Gastrocnemius medialis (tissue), 4 donors: ENCODE results near the gene TPM3.

Experiments
- POLR2A ChIP-seq, 2 donors: fragments of 450-650 bp; IDR thresholded peaks; one replicate each; pipeline ENCODE4 v1.6.1; 2017; ENCODE audit warnings: antibody characterized with exemption in 2 of 2, mild to moderate bottlenecking in 2 of 2, moderate library complexity in 2 of 2
- TF ChIP-seq, protein P1 (sequence below), 5 experiments: fragments of 450-650 bp in 3 of 5; fragments of 200-600 bp in 2 of 5; sonication (generic) in 2 of 5; IDR thresholded peaks in 4 of 5; conservative IDR thresholded peaks in 1 of 5; 1 replicate in 4 of 5; 2 replicates in 1 of 5; pipeline ENCODE4 v1.5.1; 2016 to 2019; ENCODE audit warnings: antibody characterized with exemption in 5 of 5, mild to moderate bottlenecking in 3 of 5, moderate library complexity in 3 of 5

DNA sequence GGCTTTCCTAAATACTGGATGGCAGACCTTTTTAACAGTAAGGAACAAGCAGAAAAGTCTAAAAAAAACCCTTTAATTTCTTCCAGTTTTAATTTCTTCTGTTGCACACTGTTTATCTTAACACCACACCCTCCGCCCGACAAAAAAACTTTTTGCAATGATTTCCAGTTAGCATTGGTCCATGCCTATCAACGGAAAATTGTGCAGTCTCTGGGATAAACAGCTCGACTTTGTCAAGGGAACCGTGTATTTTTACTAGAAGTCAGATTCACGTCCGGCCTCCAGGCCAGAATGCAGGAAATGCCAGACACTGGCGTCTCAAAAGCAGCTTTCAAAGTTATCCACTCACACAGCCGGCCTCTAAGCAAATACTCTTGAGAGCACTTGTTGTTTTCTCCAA is 36.6 kb downstream of the TPM3 start:
- TF ChIP-seq, protein P1, sequence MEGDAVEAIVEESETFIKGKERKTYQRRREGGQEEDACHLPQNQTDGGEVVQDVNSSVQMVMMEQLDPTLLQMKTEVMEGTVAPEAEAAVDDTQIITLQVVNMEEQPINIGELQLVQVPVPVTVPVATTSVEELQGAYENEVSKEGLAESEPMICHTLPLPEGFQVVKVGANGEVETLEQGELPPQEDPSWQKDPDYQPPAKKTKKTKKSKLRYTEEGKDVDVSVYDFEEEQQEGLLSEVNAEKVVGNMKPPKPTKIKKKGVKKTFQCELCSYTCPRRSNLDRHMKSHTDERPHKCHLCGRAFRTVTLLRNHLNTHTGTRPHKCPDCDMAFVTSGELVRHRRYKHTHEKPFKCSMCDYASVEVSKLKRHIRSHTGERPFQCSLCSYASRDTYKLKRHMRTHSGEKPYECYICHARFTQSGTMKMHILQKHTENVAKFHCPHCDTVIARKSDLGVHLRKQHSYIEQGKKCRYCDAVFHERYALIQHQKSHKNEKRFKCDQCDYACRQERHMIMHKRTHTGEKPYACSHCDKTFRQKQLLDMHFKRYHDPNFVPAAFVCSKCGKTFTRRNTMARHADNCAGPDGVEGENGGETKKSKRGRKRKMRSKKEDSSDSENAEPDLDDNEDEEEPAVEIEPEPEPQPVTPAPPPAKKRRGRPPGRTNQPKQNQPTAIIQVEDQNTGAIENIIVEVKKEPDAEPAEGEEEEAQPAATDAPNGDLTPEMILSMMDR (IDR thresholded peaks at IDR 0.05 in 4 of 5, conservative IDR thresholded peaks at IDR 0.05 in 1 of 5), result no peak
- no peak for TF ChIP-seq POLR2A (IDR thresholded peaks at IDR 0.05)
